Measurements from ENCODE around the gene BOLL. TPM values are rescaled to one million over a fixed set of nuclear protein-coding genes. Genes with fewer than 3 reads are reported as not detected.
"Not testable (repeated sequence)": the region's sequence is repeated elsewhere in the genome, so short reads cannot be mapped to it uniquely, and the experiment has no call there.

Gene BOLL
- total RNA-seq, 1 experiment from 2014 or later, result not detected

DNA sequence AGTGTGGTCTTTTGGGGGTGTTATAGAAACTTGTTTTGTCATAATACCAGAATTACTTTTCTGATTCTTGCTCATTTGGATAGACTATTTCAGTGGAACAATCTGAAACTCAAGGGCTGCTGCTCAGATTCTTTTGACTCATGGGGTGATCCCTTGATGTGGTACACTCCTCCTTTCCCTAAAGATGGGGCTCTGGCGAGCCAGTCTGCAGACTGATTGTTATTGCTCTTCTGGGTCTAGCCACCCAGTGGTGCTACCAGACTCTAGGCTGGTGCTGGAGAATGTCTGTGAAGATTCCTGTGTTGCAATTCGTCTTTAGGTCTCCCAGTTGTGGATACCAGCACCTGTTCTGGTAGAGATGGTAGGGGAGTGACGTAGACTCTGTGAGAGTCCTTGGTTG lies 84.2 kb downstream of the BOLL start:
- H4K20me1 ChIP-seq (ENCODE audit: control insufficient read depth, insufficient read depth, insufficient read length), result peaks cover under 1% of the 10 kb centered on the region
- H4K8ac ChIP-seq (replicated peaks; ENCODE audit: insufficient read length, low read depth, low read length), result no peak overlapping the region
- H3K79me2 ChIP-seq (ENCODE audit: insufficient read depth, low read length), result peaks cover under 1% of the 10 kb centered on the region; the same call in 1 of the 2 replicates
- TF ChIP-seq, protein P1, sequence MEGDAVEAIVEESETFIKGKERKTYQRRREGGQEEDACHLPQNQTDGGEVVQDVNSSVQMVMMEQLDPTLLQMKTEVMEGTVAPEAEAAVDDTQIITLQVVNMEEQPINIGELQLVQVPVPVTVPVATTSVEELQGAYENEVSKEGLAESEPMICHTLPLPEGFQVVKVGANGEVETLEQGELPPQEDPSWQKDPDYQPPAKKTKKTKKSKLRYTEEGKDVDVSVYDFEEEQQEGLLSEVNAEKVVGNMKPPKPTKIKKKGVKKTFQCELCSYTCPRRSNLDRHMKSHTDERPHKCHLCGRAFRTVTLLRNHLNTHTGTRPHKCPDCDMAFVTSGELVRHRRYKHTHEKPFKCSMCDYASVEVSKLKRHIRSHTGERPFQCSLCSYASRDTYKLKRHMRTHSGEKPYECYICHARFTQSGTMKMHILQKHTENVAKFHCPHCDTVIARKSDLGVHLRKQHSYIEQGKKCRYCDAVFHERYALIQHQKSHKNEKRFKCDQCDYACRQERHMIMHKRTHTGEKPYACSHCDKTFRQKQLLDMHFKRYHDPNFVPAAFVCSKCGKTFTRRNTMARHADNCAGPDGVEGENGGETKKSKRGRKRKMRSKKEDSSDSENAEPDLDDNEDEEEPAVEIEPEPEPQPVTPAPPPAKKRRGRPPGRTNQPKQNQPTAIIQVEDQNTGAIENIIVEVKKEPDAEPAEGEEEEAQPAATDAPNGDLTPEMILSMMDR (conservative IDR thresholded peaks at IDR 0.05), result no peak
- H4K5ac ChIP-seq (ENCODE audit: insufficient read length, low read depth, low read length), result no peak overlapping the region
- H3K4me3 Mint-ChIP-seq, result no peak overlapping the region
- H2AFZ ChIP-seq (ENCODE audit: low read length), result no peak overlapping the region
- H3K23me2 ChIP-seq (ENCODE audit: insufficient read length, low read depth, low read length, poor library complexity, severe bottlenecking), result peaks cover 6% of the 10 kb centered on the region
- H3K4ac ChIP-seq (ENCODE audit: low read depth, low read length), result no peak overlapping the region
- no peak overlapping the region for H3T11ph ChIP-seq (ENCODE audit: low read length)
- no peak overlapping the region for H2AK5ac ChIP-seq (ENCODE audit: insufficient read length, low read length)
- no peak overlapping the region for H3K27ac ChIP-seq (ENCODE audit: insufficient read length, low read depth, low read length)
- no peak overlapping the region for H3K56ac ChIP-seq (ENCODE audit: insufficient read length, low read depth, low read length)
- no peak overlapping the region for H2BK15ac ChIP-seq (ENCODE audit: low read depth, low read length)
- no peak overlapping the region for H4K91ac ChIP-seq (ENCODE audit: insufficient read length, low read depth, low read length)
- H3K4me1 ChIP-seq (ENCODE audit: insufficient read depth, low read length), result no peaks in the 10 kb centered on the region
- H2BK5ac ChIP-seq (ENCODE audit: insufficient read length, low read length), result no peak overlapping the region
- H3K27me3 ChIP-seq (ENCODE audit: insufficient read depth, low read length), result no peaks in the 10 kb centered on the region
- H3K27ac Mint-ChIP-seq, result no peak overlapping the region
- H3K79me1 ChIP-seq (ENCODE audit: insufficient read depth, low read depth, low read length, poor library complexity, severe bottlenecking), result no peaks in the 10 kb centered on the region
- H3K9me3 Mint-ChIP-seq, result peaks cover 11 to 15% of the 10 kb centered on the region in 2 experiments
- H3K18ac ChIP-seq (ENCODE audit: insufficient read length, low read depth, low read length), result no peak overlapping the region
- H3K27me3 Mint-ChIP-seq (ENCODE audit: low read depth), result peaks cover 1% of the 10 kb centered on the region; the same call in 1 of the 2 replicates
- peaks cover 6 to 8% (median 6%) of the 10 kb centered on the region in 3 experiments for H3K36me3 Mint-ChIP-seq (ENCODE audit: insufficient read depth in 1 of 3, low read depth in 3 of 3)
- H2BK20ac ChIP-seq (ENCODE audit: low read depth, low read length, poor library complexity, severe bottlenecking), result no peak overlapping the region
- H3K14ac ChIP-seq (ENCODE audit: insufficient read depth, low read length), result no peak overlapping the region
- no peak overlapping the region for H3K23ac ChIP-seq (ENCODE audit: insufficient read length, low read depth, low read length)
- no peaks in the 10 kb centered on the region for H3K9me3 ChIP-seq (ENCODE audit: control insufficient read depth, low read depth, low read length)
- DNase-seq, result no peak
- H2BK120ac ChIP-seq (ENCODE audit: low read depth, low read length, poor library complexity, severe bottlenecking), result no peak overlapping the region
- H3K4me2 ChIP-seq (ENCODE audit: insufficient read depth, insufficient read length, low read length), result no peak overlapping the region
- no peak overlapping the region for H3K9ac ChIP-seq (ENCODE audit: extremely low read depth, insufficient read length, low read length)
- no peak overlapping the region for H2BK12ac ChIP-seq (ENCODE audit: insufficient read length, low read depth, low read length)
- WGBS (ENCODE audit: extremely low coverage, insufficient read length, low lambda C conversion rate), result no CpG with 5 or more reads among the region's 3 CpGs
- peaks cover 11 to 13% of the 10 kb centered on the region in 2 experiments for H3K4me1 Mint-ChIP-seq

DNA sequence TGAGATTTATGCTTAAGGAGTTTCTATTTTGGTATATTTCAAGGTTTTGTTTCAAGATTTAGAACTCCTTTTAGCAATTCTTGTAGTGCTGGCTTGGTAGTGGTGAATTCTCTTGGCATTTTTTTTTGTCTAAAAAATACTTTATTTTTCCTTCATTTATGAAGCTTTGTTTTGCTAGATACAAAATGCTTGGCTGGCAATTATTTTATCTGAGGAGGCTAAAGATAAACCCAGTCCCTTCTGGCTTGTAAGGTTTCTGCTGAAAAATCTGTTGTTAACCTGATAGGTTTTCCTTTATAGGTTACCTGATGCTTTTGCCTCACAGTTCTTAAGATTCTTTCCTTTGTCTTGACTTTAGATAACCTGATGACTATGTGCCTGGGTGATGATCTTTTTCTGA lies 85.4 kb downstream of the BOLL start:
- H4K8ac ChIP-seq (replicated peaks; ENCODE audit: insufficient read length, low read depth, low read length); H3K9ac ChIP-seq (ENCODE audit: extremely low read depth, insufficient read length, low read length); DNase-seq; H3K14ac ChIP-seq (ENCODE audit: insufficient read depth, low read length); H3K23me2 ChIP-seq (ENCODE audit: insufficient read length, low read depth, low read length, poor library complexity, severe bottlenecking); H2BK120ac ChIP-seq (ENCODE audit: low read depth, low read length, poor library complexity, severe bottlenecking); H2BK20ac ChIP-seq (ENCODE audit: low read depth, low read length, poor library complexity, severe bottlenecking); H2BK12ac ChIP-seq (ENCODE audit: insufficient read length, low read depth, low read length); H2BK15ac ChIP-seq (ENCODE audit: low read depth, low read length); H4K20me1 ChIP-seq (ENCODE audit: control insufficient read depth, insufficient read depth, insufficient read length); H4K91ac ChIP-seq (ENCODE audit: insufficient read length, low read depth, low read length); H3K27me3 ChIP-seq (ENCODE audit: insufficient read depth, low read length); H3K9me3 ChIP-seq (ENCODE audit: control insufficient read depth, low read depth, low read length); H3K56ac ChIP-seq (ENCODE audit: insufficient read length, low read depth, low read length); H2BK5ac ChIP-seq (ENCODE audit: insufficient read length, low read length); H3K4ac ChIP-seq (ENCODE audit: low read depth, low read length); H3K18ac ChIP-seq (ENCODE audit: insufficient read length, low read depth, low read length); H3K27ac ChIP-seq (ENCODE audit: insufficient read length, low read depth, low read length); H3K27me3 Mint-ChIP-seq (ENCODE audit: low read depth); H2AK5ac ChIP-seq (ENCODE audit: insufficient read length, low read length); H2AFZ ChIP-seq (ENCODE audit: low read length); H3K79me1 ChIP-seq (ENCODE audit: insufficient read depth, low read depth, low read length, poor library complexity, severe bottlenecking); H3T11ph ChIP-seq (ENCODE audit: low read length); H3K23ac ChIP-seq (ENCODE audit: insufficient read length, low read depth, low read length); H3K4me2 ChIP-seq (ENCODE audit: insufficient read depth, insufficient read length, low read length); H3K27ac Mint-ChIP-seq; H3K79me2 ChIP-seq (ENCODE audit: insufficient read depth, low read length); H3K4me3 Mint-ChIP-seq; H4K5ac ChIP-seq (ENCODE audit: insufficient read length, low read depth, low read length); H3K4me1 ChIP-seq (ENCODE audit: insufficient read depth, low read length): not testable (repeated sequence)
- H3K4me1 Mint-ChIP-seq, result peaks cover 9 to 11% of the 10 kb centered on the region in 2 experiments
- H3K9me3 Mint-ChIP-seq, result peaks cover 17 to 20% of the 10 kb centered on the region in 2 experiments
- H3K36me3 Mint-ChIP-seq (ENCODE audit: insufficient read depth in 1 of 3, low read depth in 3 of 3), result peaks cover 10 to 14% (median 11%) of the 10 kb centered on the region in 3 experiments

All from H9 (cell line).